SK-N-SH (cell line): ENCODE measurements around the gene CYP2A13. TPM values are rescaled to one million over a fixed set of nuclear protein-coding genes. Genes with fewer than 3 reads are reported as not detected.

Source experiments
- CTCF ChIA-PET: fragments of 300-600, 350-600 bp; formaldehyde crosslinking; extraction: SDS; loops from one replicate; lab custom pipeline; 2021; lab: Yijun Ruan, JAX
- POLR2A ChIA-PET: fragments of 350-600 bp; sonication (Branson Sonifier 250); formaldehyde crosslinking; extraction: SDS; loops from one replicate; lab custom pipeline; 2020; ENCODE audit warnings: antibody characterized with exemption, inconsistent platforms; lab: Yijun Ruan, JAX
- DNase-seq: peaks from one replicate; pipeline ENCODE4 v3.0.0; 2012
- H2AFZ ChIP-seq: fragments of 200-600 bp; sonication (generic); 2 replicates; pipeline ENCODE4 v1.8.1; 2016; ENCODE audit warnings: antibody characterized with exemption, mild to moderate bottlenecking, low read depth
- H3F3A ChIP-seq: fragments of 200-600 bp; sonication (generic); replicated peaks from 2 replicates; pipeline ENCODE3; 2016; ENCODE audit warnings: antibody characterized with exemption, mild to moderate bottlenecking; ENCODE audit not compliant: insufficient read depth
- H3K27ac ChIP-seq, 2 experiments: fragments of 200-500 bp in 1 of 2; fragments of 200-600 bp in 1 of 2; sonication (Bioruptor generic) in 1 of 2; sonication (generic), shearing (Covaris generic) in 1 of 2; 2 replicates each; pipeline versions ENCODE4 v1.5.1 to v1.6.1; 2014 to 2016; ENCODE audit warnings: low read depth in 2 of 2, inconsistent platforms in 1 of 2, low read length in 1 of 2, mild to moderate bottlenecking in 1 of 2, mixed read lengths in 1 of 2
- H3K27me3 ChIP-seq: fragments of 200-600 bp; sonication (generic), shearing (Covaris generic); 2 replicates; pipeline ENCODE4 v1.6.1; 2016; ENCODE audit warnings: mixed run types; ENCODE audit not compliant: insufficient read depth
- H3K36me3 ChIP-seq, 2 experiments: fragments of 200-500 bp in 1 of 2; fragments of 200-600 bp in 1 of 2; sonication (Bioruptor generic) in 1 of 2; sonication (generic) in 1 of 2; replicated peaks in 1 of 2; 2 replicates each; pipeline versions ENCODE3 to v1.5.1; 2014 to 2016; ENCODE audit warnings: low read length in 1 of 2, mild to moderate bottlenecking in 1 of 2; ENCODE audit not compliant: insufficient read depth in 2 of 2, control insufficient read depth in 1 of 2
- H3K4me1 ChIP-seq, 2 experiments: fragments of 200-500 bp in 1 of 2; fragments of 200-600 bp in 1 of 2; sonication (Bioruptor generic) in 1 of 2; sonication (generic), shearing (Covaris generic) in 1 of 2; 2 replicates each; pipeline versions ENCODE4 v1.5.1 to v1.6.1; 2014 to 2016; ENCODE audit warnings: low read depth in 1 of 2, low read length in 1 of 2, mixed run types in 1 of 2; ENCODE audit not compliant: insufficient read depth in 2 of 2, control insufficient read depth in 1 of 2
- H3K4me2 ChIP-seq: fragments of 200-600 bp; sonication (generic), shearing (Covaris generic); 2 replicates; pipeline ENCODE4 v1.6.1; 2017; ENCODE audit warnings: mixed run types
- H3K4me3 ChIP-seq, 2 experiments: fragments of 200-500 bp in 1 of 2; fragments of 200-600 bp in 1 of 2; sonication (Bioruptor generic) in 1 of 2; sonication (generic), shearing (Covaris generic) in 1 of 2; 2 replicates each; pipeline versions ENCODE4 v1.5.1 to v1.8.1; 2014 to 2016; ENCODE audit warnings: low read depth in 2 of 2, inconsistent platforms in 1 of 2, low read length in 1 of 2, mild to moderate bottlenecking in 1 of 2, mixed read lengths in 1 of 2, moderate library complexity in 1 of 2
- H3K79me2 ChIP-seq: fragments of 200-600 bp; sonication (generic); 2 replicates; pipeline ENCODE4 v1.8.1; 2017; ENCODE audit warnings: mild to moderate bottlenecking; ENCODE audit not compliant: insufficient read depth
- H3K9ac ChIP-seq: fragments of 200-600 bp; sonication (generic); 2 replicates; pipeline ENCODE4 v1.6.1; 2017; ENCODE audit warnings: mixed run types
- H3K9me2 ChIP-seq: fragments of 200-600 bp; sonication (generic); 2 replicates; pipeline ENCODE4 v1.6.1; 2017; ENCODE audit warnings: mixed run types
- H3K9me3 ChIP-seq: fragments of 200-600 bp; sonication (generic); 2 replicates; pipeline ENCODE4 v1.6.1; 2017; ENCODE audit warnings: mixed run types, mild to moderate bottlenecking, moderate library complexity
- H4K20me1 ChIP-seq: fragments of 200-600 bp; sonication (generic); 2 replicates; pipeline ENCODE4 v1.6.1; 2017; ENCODE audit warnings: mild to moderate bottlenecking, mixed run types; ENCODE audit not compliant: insufficient read depth
- CTCF ChIP-seq: fragments of 200-600 bp; sonication (generic); IDR thresholded peaks from 2 replicates; pipeline ENCODE4 v1.6.1; 2017; ENCODE audit warnings: antibody characterized with exemption, mild to moderate bottlenecking, moderate library complexity
- EP300 ChIP-seq, 2 experiments: IDR thresholded peaks; 2 replicates each; pipeline versions ENCODE4 v1.4.0 to v1.6.1; 2012; ENCODE audit warnings: borderline replicate concordance in 1 of 2, low read depth in 1 of 2, low read length in 1 of 2
- GABPA ChIP-seq: IDR thresholded peaks from 2 replicates; pipeline ENCODE4 v1.4.0; 2012; ENCODE audit warnings: low read depth, mild to moderate bottlenecking
- JUND ChIP-seq: IDR thresholded peaks from 2 replicates; pipeline ENCODE4 v1.4.0; 2012
- POLR2AphosphoS5 ChIP-seq: IDR thresholded peaks from 2 replicates; pipeline ENCODE4 v1.6.1; 2012; ENCODE audit warnings: low read depth, low read length
- RAD21 ChIP-seq: IDR thresholded peaks from 2 replicates; pipeline ENCODE4 v1.6.1; 2012; ENCODE audit warnings: mild to moderate bottlenecking, low read length
- REST ChIP-seq: IDR thresholded peaks from 2 replicates; pipeline ENCODE4 v1.6.1; 2012; ENCODE audit warnings: mild to moderate bottlenecking, low read depth, low read length, moderate library complexity
- RXRA ChIP-seq: IDR thresholded peaks from 2 replicates; pipeline ENCODE4 v1.4.0; 2012; ENCODE audit warnings: low read depth, mild to moderate bottlenecking, borderline replicate concordance
- SIN3A ChIP-seq: IDR thresholded peaks from 2 replicates; pipeline ENCODE4 v1.6.1; 2012; ENCODE audit warnings: low read depth, mild to moderate bottlenecking, low read length, moderate library complexity, borderline replicate concordance
- SMC3 ChIP-seq: IDR thresholded peaks from 2 replicates; pipeline ENCODE4 v1.6.1; 2012; ENCODE audit warnings: low read depth, low read length, improper control_type of control experiment
- YY1 ChIP-seq: IDR thresholded peaks from 2 replicates; pipeline ENCODE4 v1.4.0; 2012; ENCODE audit warnings: low read depth, mild to moderate bottlenecking
- WGBS: methylation state at CpG from one replicate; pipeline ENCODE4 v1.1.6; 2017; ENCODE audit warnings: low lambda C conversion rate; 5-methylcytosine and 5-hydroxymethylcytosine counted together
- polyA plus RNA-seq, 3 experiments: library from polyadenylated mRNA; depleted of rRNA; stranded (reverse); fragments of >200 nt; gene quantifications; 2 replicates each; pipeline ENCODE4 v1.2.3, GENCODE V29; 2012
- TF ChIP-seq, protein P1 (sequence below): IDR thresholded peaks from 2 replicates; pipeline ENCODE4 v1.4.0; 2012; ENCODE audit warnings: low read depth, borderline replicate concordance

CYP2A13 gene
- polyA plus RNA-seq, 1 of the 3 experiments (the other 2 are of a cell fraction) = not detected

DNA sequence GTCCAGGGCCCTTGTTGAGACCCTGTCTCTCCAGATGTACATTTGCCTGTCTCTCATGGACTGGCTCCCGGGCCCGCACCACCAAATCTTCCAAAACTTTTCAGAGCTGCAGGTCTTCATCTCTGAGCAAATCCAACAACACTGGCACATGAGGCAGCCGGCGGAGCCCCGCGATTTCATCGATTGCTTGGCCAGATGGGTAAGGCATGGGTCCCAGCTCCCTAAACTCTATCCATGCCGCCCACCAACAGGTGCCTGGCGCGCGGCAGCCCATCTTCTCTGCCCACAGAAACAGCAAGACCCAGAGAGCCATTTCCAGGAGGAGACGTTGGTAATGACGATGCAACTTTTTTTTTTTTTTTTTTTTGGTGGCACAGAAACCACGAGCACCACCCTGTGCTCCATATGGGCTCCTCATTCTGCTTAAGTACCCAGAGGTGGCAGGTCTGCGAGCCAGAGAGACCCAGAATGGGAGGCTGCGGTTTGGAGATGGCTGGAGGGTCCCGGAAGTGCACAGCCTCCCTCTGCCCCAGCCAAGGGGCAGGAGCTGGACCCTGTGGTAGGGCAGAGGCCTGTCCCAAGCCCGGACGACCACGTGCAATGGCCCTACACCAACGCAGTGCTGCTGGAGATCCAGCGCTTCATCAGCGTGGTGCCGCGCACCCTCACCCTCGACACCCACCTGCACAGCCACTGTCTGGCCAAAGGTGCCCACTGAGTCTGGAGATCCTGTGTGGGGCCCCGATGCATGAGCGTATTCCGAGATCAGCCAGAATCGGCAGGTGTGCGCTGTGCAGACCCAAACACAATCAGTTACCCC lies 48.6 kb downstream of the CYP2A13 start:
- no peaks in the 10 kb centered on the region for H4K20me1 ChIP-seq
- H2AFZ ChIP-seq = no peak overlapping the region
- no peaks in the 10 kb centered on the region for H3K4me1 ChIP-seq
- TF ChIP-seq, protein P1, sequence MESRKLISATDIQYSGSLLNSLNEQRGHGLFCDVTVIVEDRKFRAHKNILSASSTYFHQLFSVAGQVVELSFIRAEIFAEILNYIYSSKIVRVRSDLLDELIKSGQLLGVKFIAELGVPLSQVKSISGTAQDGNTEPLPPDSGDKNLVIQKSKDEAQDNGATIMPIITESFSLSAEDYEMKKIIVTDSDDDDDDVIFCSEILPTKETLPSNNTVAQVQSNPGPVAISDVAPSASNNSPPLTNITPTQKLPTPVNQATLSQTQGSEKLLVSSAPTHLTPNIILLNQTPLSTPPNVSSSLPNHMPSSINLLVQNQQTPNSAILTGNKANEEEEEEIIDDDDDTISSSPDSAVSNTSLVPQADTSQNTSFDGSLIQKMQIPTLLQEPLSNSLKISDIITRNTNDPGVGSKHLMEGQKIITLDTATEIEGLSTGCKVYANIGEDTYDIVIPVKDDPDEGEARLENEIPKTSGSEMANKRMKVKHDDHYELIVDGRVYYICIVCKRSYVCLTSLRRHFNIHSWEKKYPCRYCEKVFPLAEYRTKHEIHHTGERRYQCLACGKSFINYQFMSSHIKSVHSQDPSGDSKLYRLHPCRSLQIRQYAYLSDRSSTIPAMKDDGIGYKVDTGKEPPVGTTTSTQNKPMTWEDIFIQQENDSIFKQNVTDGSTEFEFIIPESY = no peak
- TF ChIP-seq SIN3A (no peak), EP300 (IDR thresholded peaks at IDR 0.05; ENCODE audit: borderline replicate concordance in 1 of 2, low read depth in 1 of 2, low read length in 1 of 2) (no peak), YY1 (no peak), REST (no peak), JUND (no peak), RXRA (no peak)
- ChIA-PET POLR2A (no interaction called here), CTCF (no interaction called here)
- no peaks in the 10 kb centered on the region for H3K79me2 ChIP-seq
- no peak overlapping the region for H3K4me2 ChIP-seq
- H3K36me3 ChIP-seq = no peaks in the 10 kb centered on the region
- no peaks in the 10 kb centered on the region for H3F3A ChIP-seq
- H3K4me3 ChIP-seq = no peak overlapping the region
- WGBS = 47% methylated on average over 27 of the region's 31 CpGs
- H3K9ac ChIP-seq = no peak overlapping the region
- no peak for DNase-seq
- no peaks in the 10 kb centered on the region for H3K9me3 ChIP-seq
- no peaks in the 10 kb centered on the region for H3K9me2 ChIP-seq
- no peak overlapping the region for H3K27ac ChIP-seq
- peaks cover 69% of the 10 kb centered on the region for H3K27me3 ChIP-seq

DNA sequence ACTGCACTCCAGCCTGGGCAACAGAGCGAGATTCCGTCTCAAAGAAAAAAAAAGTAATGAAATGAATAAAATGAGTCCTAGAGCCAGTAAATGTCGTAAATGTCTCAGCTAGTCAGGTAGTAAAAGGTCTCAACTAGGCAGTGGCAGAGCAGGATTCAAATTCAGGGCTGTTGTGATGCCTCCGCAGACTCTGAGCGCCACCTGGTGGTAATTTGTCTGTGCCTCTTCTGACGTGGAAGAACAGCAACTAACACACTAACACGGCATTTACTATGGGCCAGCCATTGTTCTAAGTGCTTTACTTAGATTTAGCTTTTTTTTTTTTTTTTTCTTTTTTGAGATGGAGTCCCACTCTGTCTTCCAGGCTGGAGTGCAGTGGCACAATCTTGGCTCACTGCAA lies 56.2 kb downstream of the CYP2A13 start:
- H3K4me3 ChIP-seq = no peak overlapping the region; a peak in 1 of 4 replicates
- H3F3A ChIP-seq = no peaks in the 10 kb centered on the region
- WGBS = 28% methylated on average over 7 of the region's 7 CpGs
- ChIA-PET CTCF (interaction anchor here (0.7 to 1.6 kb wide), 10 partner anchors 10 to 175 kb away, joined by 3 to 5 read pairs (median 4); no protein-coding TSS in a partner anchor), POLR2A (no interaction called here)
- no peak overlapping the region for H2AFZ ChIP-seq
- no peaks in the 10 kb centered on the region for H3K4me1 ChIP-seq
- no peaks in the 10 kb centered on the region for H3K79me2 ChIP-seq
- no peaks in the 10 kb centered on the region for H3K36me3 ChIP-seq
- TF ChIP-seq RXRA (no peak), SMC3 (peak; percentile 63), RAD21 (peak; percentile 77), POLR2AphosphoS5 (no peak), GABPA (no peak), CTCF (peak; percentile 85)
- H3K27ac ChIP-seq = no peak overlapping the region
- H3K9me2 ChIP-seq = no peaks in the 10 kb centered on the region
- no peak overlapping the region for H3K4me2 ChIP-seq
- peaks cover 59% of the 10 kb centered on the region for H3K27me3 ChIP-seq
- no peaks in the 10 kb centered on the region for H3K9me3 ChIP-seq
- no peak overlapping the region for H3K9ac ChIP-seq
- peak; percentile 42 for DNase-seq
- H4K20me1 ChIP-seq = no peaks in the 10 kb centered on the region
